Retinal pigment epithelial cell (primary cell): ENCODE data around the gene PNPO.
"Not testable (repeated sequence)": the region's sequence is repeated elsewhere in the genome, so short reads cannot be mapped to it uniquely, and the experiment has no call there.

ENCODE experiments used
- DNase-seq: peaks from one replicate; pipeline ENCODE4 v3.0.0-alpha.2; 2010; ENCODE audit warnings: low read depth
- H3K4me3 ChIP-seq: 2 replicates; pipeline ENCODE4 v1.5.1; 2011; ENCODE audit warnings: mild to moderate bottlenecking, low read length, control low read depth, moderate library complexity
- CTCF ChIP-seq: conservative IDR thresholded peaks from 2 replicates; pipeline ENCODE4 v1.5.1; 2011; ENCODE audit warnings: low read depth, low read length, control low read depth, inconsistent platforms

The PNPO gene

GRCh38 chr17:47918991-47919390 is 22.4 kb upstream of the PNPO start:
- H3K4me3 ChIP-seq = no peak overlapping the region
- no peak for TF ChIP-seq CTCF
- DNase-seq = no peak

GRCh38 chr17:47919889-47920288 is 21.5 kb upstream of the PNPO start:
- H3K4me3 ChIP-seq, DNase-seq: not testable (repeated sequence)

- no peak for TF ChIP-seq CTCF
- no peak overlapping the region for H3K4me3 ChIP-seq
- DNase-seq = no peak
Measured at GRCh38 chr17:47924785-47925677, 16.3 kb upstream of the PNPO start.

DNA sequence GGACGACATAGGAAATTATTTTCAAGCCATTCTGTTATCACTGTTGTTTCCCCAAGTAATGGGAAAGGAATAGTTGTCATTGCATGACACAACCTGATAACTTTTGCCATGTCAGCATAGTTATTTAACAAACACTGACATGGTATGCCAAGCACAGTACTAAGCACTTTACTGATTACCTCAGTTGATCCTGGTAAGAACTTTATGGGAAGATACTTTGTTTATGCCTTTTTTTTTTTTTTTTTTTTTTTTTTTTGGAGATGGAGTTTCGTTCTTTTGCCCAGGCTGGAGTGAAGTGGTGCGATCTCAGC is 15.7 kb upstream of the PNPO start:
- no peak for TF ChIP-seq CTCF
- DNase-seq = no peak
- no peak overlapping the region for H3K4me3 ChIP-seq

GRCh38 chr17:47927821-47928400 is 13.5 kb upstream of the PNPO start:
- no peak overlapping the region for H3K4me3 ChIP-seq
- no peak for TF ChIP-seq CTCF
- DNase-seq = no peak

GRCh38 chr17:47928415-47928814 is 13.0 kb upstream of the PNPO start:
- no peak overlapping the region for H3K4me3 ChIP-seq
- no peak for DNase-seq
- TF ChIP-seq CTCF = no peak

- H3K4me3 ChIP-seq = no peak overlapping the region
- no peak for DNase-seq
- TF ChIP-seq CTCF = no peak
Measured at GRCh38 chr17:47929218-47930000, 12.0 kb upstream of the PNPO start.
